Measurements from ENCODE around the gene DPP6. TPM values are rescaled to one million over a fixed set of nuclear protein-coding genes. Genes with fewer than 3 reads are reported as not detected.

The DPP6 gene
- total RNA-seq, 4 donors from 2014 or later: 13.4 to 33.2 (median 26.8) TPM

DNA sequence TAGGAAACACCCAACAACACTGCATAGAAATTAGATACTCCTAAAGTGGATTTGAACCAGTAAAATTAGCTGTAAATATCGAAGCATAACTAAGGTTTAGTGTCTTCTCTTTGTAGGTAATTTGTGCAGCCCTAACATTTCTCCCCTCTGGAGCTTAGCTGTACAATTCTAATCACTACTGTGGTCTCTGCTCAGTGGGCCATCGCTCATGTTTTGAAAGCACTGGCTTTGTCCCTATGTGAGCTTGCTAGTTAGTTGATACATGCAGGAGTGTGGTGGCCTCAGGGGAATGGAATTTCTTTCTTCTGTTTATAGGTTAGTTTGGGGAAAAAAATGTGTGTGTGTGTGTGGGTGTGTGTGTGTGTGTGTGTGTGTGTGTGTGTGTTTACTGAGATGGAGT lies 373.1 kb downstream of the DPP6 start:
- H3K4me1 ChIP-seq: peaks cover 0 to 32% (median 26%) of the 10 kb centered on the region in 4 donors
- no peak overlapping the region for H3K4me3 ChIP-seq
- WGBS: 83% methylated on average over 2 of the region's 2 CpGs
- H3K27me3 ChIP-seq: no peaks in the 10 kb centered on the region
- intact Hi-C loops (cut with DNase I): no loop called here
- no peaks in the 10 kb centered on the region for H3K9me3 ChIP-seq
- TF ChIP-seq EP300 (IDR thresholded peaks at IDR 0.05): no peak
- no peak for TF ChIP-seq POLR2AphosphoS5 (IDR thresholded peaks at IDR 0.05)
- TF ChIP-seq CTCF (IDR thresholded peaks at IDR 0.05): no peak
- no peak for TF ChIP-seq POLR2A (IDR thresholded peaks at IDR 0.05; ENCODE audit: low read depth)
- no peak overlapping the region for H3K27ac ChIP-seq (replicated peaks in 1 of 4)
- no peaks in the 10 kb centered on the region for H3K36me3 ChIP-seq
- DNase-seq (ENCODE audit: extremely low spot score): no peak

GRCh38 chr7:154426778-154427177 lies 374.6 kb downstream of the DPP6 start:
- Histone ChIP-seq H3K36me3 (no peaks in the 10 kb centered on the region), H3K4me3 (no peak overlapping the region), H3K9me3 (no peaks in the 10 kb centered on the region), H3K27ac (replicated peaks in 1 of 4) (no peak overlapping the region), H3K4me1 (peaks cover 0 to 32% (median 26%) of the 10 kb centered on the region in 4 donors), H3K27me3 (no peaks in the 10 kb centered on the region)
- WGBS: 84% methylated on average over 3 of the region's 3 CpGs
- no peak for TF ChIP-seq POLR2AphosphoS5 (IDR thresholded peaks at IDR 0.05)
- no peak for TF ChIP-seq POLR2A (IDR thresholded peaks at IDR 0.05; ENCODE audit: low read depth)
- intact Hi-C loops (cut with DNase I): no loop called here
- DNase-seq (ENCODE audit: extremely low spot score): no peak

- no peaks in the 10 kb centered on the region for H3K36me3 ChIP-seq
- no peaks in the 10 kb centered on the region for H3K27me3 ChIP-seq
- no peaks in the 10 kb centered on the region for H3K9me3 ChIP-seq
- intact Hi-C loops (cut with DNase I): no loop called here
- no peak for TF ChIP-seq EP300 (IDR thresholded peaks at IDR 0.05)
- TF ChIP-seq CTCF (IDR thresholded peaks at IDR 0.05): no peak
- TF ChIP-seq POLR2A (IDR thresholded peaks at IDR 0.05; ENCODE audit: low read depth): no peak
- TF ChIP-seq POLR2AphosphoS5 (IDR thresholded peaks at IDR 0.05): no peak
- H3K4me3 ChIP-seq: no peak overlapping the region
- H3K27ac ChIP-seq (replicated peaks in 1 of 4): no peak overlapping the region
- H3K4me1 ChIP-seq: peaks cover 0 to 32% (median 26%) of the 10 kb centered on the region in 4 donors
- no peak for DNase-seq (ENCODE audit: extremely low spot score)
Observed at GRCh38 chr7:154427533-154427932, 375.3 kb downstream of the DPP6 start.

DNA sequence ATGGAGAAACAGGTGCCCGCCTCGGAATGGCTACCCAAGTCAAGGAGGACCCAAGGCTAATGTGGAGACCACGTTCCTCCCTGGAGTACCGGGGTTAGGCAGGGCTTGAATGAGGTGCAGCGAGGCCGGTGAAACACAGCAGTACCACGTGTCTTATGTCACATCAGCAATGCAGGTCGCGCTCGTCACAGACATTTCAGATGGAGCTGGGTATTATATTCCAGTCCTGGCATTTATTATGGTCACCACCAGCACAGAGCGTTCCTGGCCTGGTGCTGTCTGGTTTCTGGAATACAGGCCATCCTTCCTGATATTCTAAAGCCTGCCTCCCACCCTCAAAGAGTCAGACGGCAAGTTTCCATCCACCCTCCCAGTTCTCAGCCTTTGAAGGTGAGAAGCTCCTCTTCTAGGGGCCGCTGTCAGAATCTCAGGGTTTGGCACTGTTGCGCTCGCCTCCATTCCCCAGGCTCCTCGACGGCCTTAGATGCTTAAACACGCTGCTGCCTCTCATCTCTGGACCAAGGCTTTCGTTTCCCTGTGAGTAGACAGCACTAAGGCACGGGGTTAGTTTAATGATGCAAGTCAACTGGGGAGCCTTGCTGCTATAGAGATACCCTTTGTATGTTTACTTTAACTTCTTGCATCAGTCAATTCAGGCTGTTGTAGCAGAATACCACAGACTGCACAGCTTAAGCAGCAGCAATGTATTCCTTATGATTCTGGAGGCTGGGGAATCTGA lies 377.6 kb downstream of the DPP6 start:
- H3K36me3 ChIP-seq: no peaks in the 10 kb centered on the region
- H3K4me3 ChIP-seq: no peak overlapping the region
- no peak overlapping the region for H3K27ac ChIP-seq (replicated peaks in 1 of 4)
- no peaks in the 10 kb centered on the region for H3K9me3 ChIP-seq
- 80% methylated on average over 15 of the region's 20 CpGs for WGBS
- no peak for DNase-seq (ENCODE audit: extremely low spot score)
- no peaks in the 10 kb centered on the region for H3K27me3 ChIP-seq
- no peak for TF ChIP-seq CTCF (IDR thresholded peaks at IDR 0.05)
- no peak for TF ChIP-seq EP300 (IDR thresholded peaks at IDR 0.05)
- no peak for TF ChIP-seq POLR2A (IDR thresholded peaks at IDR 0.05; ENCODE audit: low read depth)
- no peak for TF ChIP-seq POLR2AphosphoS5 (IDR thresholded peaks at IDR 0.05)
- intact Hi-C loops (cut with DNase I): no loop called here
- H3K4me1 ChIP-seq: peaks cover 0 to 10% (median 5%) of the 10 kb centered on the region in 4 donors

DNA sequence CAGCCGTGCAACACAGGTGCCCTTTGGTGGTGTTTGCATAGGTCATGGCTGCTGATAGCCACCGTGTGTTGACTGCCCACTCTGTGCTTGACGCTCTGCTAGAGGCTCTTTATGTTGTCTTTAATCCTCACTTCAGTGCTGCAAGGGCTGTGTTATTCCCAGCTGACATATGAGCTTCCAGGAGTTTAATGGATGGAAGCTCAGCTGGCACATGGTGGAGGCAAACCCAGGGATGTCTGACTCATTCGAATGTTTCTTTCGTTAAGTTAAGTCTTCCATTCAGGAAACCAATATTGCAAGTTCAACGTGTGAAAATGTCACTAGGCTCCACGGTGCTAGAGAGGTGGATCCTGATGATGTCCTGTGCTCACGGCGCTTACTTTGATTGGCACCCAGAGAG lies 378.4 kb downstream of the DPP6 start:
- WGBS: 81% methylated on average over 9 of the region's 9 CpGs
- H3K36me3 ChIP-seq: no peaks in the 10 kb centered on the region
- no peaks in the 10 kb centered on the region for H3K9me3 ChIP-seq
- intact Hi-C loops (cut with DNase I): no loop called here
- no peak overlapping the region for H3K4me3 ChIP-seq
- H3K27me3 ChIP-seq: no peaks in the 10 kb centered on the region
- no peak for TF ChIP-seq CTCF (IDR thresholded peaks at IDR 0.05)
- TF ChIP-seq POLR2AphosphoS5 (IDR thresholded peaks at IDR 0.05): no peak
- no peak for DNase-seq (ENCODE audit: extremely low spot score)
- H3K4me1 ChIP-seq: peaks cover 0 to 2% (median 0%) of the 10 kb centered on the region in 4 donors
- no peak overlapping the region for H3K27ac ChIP-seq (replicated peaks in 1 of 4)
